ENCODE measurements around the gene DMC1. TPM values are rescaled to one million over a fixed set of nuclear protein-coding genes. Genes with fewer than 3 reads are reported as not detected.

The DMC1 gene
- total and polyA plus RNA-seq, 2 donors (not counting 1 experiment from before 2014, with no cell fraction given): 0.54 to 4.0 TPM

- Histone ChIP-seq H3K27me3 (ENCODE audit: control insufficient read depth, insufficient read depth, low read length) (no peaks in the 10 kb centered on the region), H3K27ac (ENCODE audit: insufficient read depth, low read length) (no peak overlapping the region), H3K4me3 (replicated peaks in 1 of 4; ENCODE audit: control extremely low read depth in 1 of 4, insufficient read depth in 1 of 4, low read depth in 3 of 4, low read length in 4 of 4) (no peak overlapping the region), H3K36me3 (ENCODE audit: control insufficient read depth, insufficient read depth, low read length) (no peaks in the 10 kb centered on the region), H2AFZ (ENCODE audit: low read length) (no peak overlapping the region), H4K20me1 (ENCODE audit: control insufficient read depth, extremely low read depth, insufficient read depth, low read length) (no peaks in the 10 kb centered on the region), H3K4me2 (ENCODE audit: extremely low read depth, insufficient read depth, low read length) (no peak overlapping the region), H3K79me2 (ENCODE audit: control insufficient read depth, insufficient read depth, low read length) (no peaks in the 10 kb centered on the region), H3K4me1 (ENCODE audit: control insufficient read depth, extremely low read depth, insufficient read depth, low read length) (no peaks in the 10 kb centered on the region), H3K9me3 (ENCODE audit: control insufficient read depth, insufficient read depth, low read depth, low read length) (no peaks in the 10 kb centered on the region), H3K9ac (ENCODE audit: insufficient read depth, low read length) (no peak overlapping the region)
- peak in 1 of 2 donors; percentile 36 for DNase-seq (ENCODE audit: low read depth in 2 of 2)
- TF ChIP-seq EZH2 (IDR thresholded peaks at IDR 0.05; ENCODE audit: low read length, missing control alignments): no peak
- TF ChIP-seq, protein P1, sequence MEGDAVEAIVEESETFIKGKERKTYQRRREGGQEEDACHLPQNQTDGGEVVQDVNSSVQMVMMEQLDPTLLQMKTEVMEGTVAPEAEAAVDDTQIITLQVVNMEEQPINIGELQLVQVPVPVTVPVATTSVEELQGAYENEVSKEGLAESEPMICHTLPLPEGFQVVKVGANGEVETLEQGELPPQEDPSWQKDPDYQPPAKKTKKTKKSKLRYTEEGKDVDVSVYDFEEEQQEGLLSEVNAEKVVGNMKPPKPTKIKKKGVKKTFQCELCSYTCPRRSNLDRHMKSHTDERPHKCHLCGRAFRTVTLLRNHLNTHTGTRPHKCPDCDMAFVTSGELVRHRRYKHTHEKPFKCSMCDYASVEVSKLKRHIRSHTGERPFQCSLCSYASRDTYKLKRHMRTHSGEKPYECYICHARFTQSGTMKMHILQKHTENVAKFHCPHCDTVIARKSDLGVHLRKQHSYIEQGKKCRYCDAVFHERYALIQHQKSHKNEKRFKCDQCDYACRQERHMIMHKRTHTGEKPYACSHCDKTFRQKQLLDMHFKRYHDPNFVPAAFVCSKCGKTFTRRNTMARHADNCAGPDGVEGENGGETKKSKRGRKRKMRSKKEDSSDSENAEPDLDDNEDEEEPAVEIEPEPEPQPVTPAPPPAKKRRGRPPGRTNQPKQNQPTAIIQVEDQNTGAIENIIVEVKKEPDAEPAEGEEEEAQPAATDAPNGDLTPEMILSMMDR (conservative IDR thresholded peaks at IDR 0.05 in 1 of 2, IDR thresholded peaks at IDR 0.05 in 1 of 2; ENCODE audit: low read depth in 1 of 2, low read length in 2 of 2): no peak
These were observed 44.5 kb upstream of the DMC1 start for GRCh38 chr22:38614332-38615063.

- H3K27ac ChIP-seq (ENCODE audit: insufficient read depth, low read length): no peak overlapping the region
- H3K9ac ChIP-seq (ENCODE audit: insufficient read depth, low read length): no peak overlapping the region
- no peaks in the 10 kb centered on the region for H3K9me3 ChIP-seq (ENCODE audit: control insufficient read depth, insufficient read depth, low read depth, low read length)
- no peaks in the 10 kb centered on the region for H3K36me3 ChIP-seq (ENCODE audit: control insufficient read depth, insufficient read depth, low read length)
- no peaks in the 10 kb centered on the region for H4K20me1 ChIP-seq (ENCODE audit: control insufficient read depth, extremely low read depth, insufficient read depth, low read length)
- no peak overlapping the region for H2AFZ ChIP-seq (ENCODE audit: low read length)
- no peak for TF ChIP-seq EZH2 (IDR thresholded peaks at IDR 0.05; ENCODE audit: low read length, missing control alignments)
- TF ChIP-seq, protein P1 (conservative IDR thresholded peaks at IDR 0.05 in 1 of 2, IDR thresholded peaks at IDR 0.05 in 1 of 2; ENCODE audit: low read depth in 1 of 2, low read length in 2 of 2): no peak
- no peak overlapping the region for H3K4me3 ChIP-seq (replicated peaks in 1 of 4; ENCODE audit: control extremely low read depth in 1 of 4, insufficient read depth in 1 of 4, low read depth in 3 of 4, low read length in 4 of 4)
- H3K27me3 ChIP-seq (ENCODE audit: control insufficient read depth, insufficient read depth, low read length): no peaks in the 10 kb centered on the region
- no peak for DNase-seq (ENCODE audit: low read depth in 2 of 2)
- no peak overlapping the region for H3K4me2 ChIP-seq (ENCODE audit: extremely low read depth, insufficient read depth, low read length)
- no peaks in the 10 kb centered on the region for H3K79me2 ChIP-seq (ENCODE audit: control insufficient read depth, insufficient read depth, low read length)
- no peaks in the 10 kb centered on the region for H3K4me1 ChIP-seq (ENCODE audit: control insufficient read depth, extremely low read depth, insufficient read depth, low read length)
These were observed 43.6 kb upstream of the DMC1 start for GRCh38 chr22:38613588-38613987.

- H3K4me1 ChIP-seq (ENCODE audit: control insufficient read depth, extremely low read depth, insufficient read depth, low read length): no peaks in the 10 kb centered on the region
- no peaks in the 10 kb centered on the region for H3K79me2 ChIP-seq (ENCODE audit: control insufficient read depth, insufficient read depth, low read length)
- no peaks in the 10 kb centered on the region for H4K20me1 ChIP-seq (ENCODE audit: control insufficient read depth, extremely low read depth, insufficient read depth, low read length)
- H3K9ac ChIP-seq (ENCODE audit: insufficient read depth, low read length): no peak overlapping the region
- H3K4me2 ChIP-seq (ENCODE audit: extremely low read depth, insufficient read depth, low read length): no peak overlapping the region
- no peaks in the 10 kb centered on the region for H3K27me3 ChIP-seq (ENCODE audit: control insufficient read depth, insufficient read depth, low read length)
- H3K27ac ChIP-seq (ENCODE audit: insufficient read depth, low read length): no peak overlapping the region
- no peak for DNase-seq (ENCODE audit: low read depth in 2 of 2)
- TF ChIP-seq, protein P1 (conservative IDR thresholded peaks at IDR 0.05 in 1 of 2, IDR thresholded peaks at IDR 0.05 in 1 of 2; ENCODE audit: low read depth in 1 of 2, low read length in 2 of 2): no peak
- no peak for TF ChIP-seq EZH2 (IDR thresholded peaks at IDR 0.05; ENCODE audit: low read length, missing control alignments)
- H3K36me3 ChIP-seq (ENCODE audit: control insufficient read depth, insufficient read depth, low read length): no peaks in the 10 kb centered on the region
- H3K9me3 ChIP-seq (ENCODE audit: control insufficient read depth, insufficient read depth, low read depth, low read length): no peaks in the 10 kb centered on the region
- H2AFZ ChIP-seq (ENCODE audit: low read length): no peak overlapping the region
- H3K4me3 ChIP-seq (replicated peaks in 1 of 4; ENCODE audit: control extremely low read depth in 1 of 4, insufficient read depth in 1 of 4, low read depth in 3 of 4, low read length in 4 of 4): no peak overlapping the region
These were observed 42.4 kb upstream of the DMC1 start for GRCh38 chr22:38612217-38613006.
